Gastrocnemius medialis (tissue), 4 donors: ENCODE measurements around the gene RNASEL. TPM values are rescaled to one million over a fixed set of nuclear protein-coding genes. Genes with fewer than 3 reads are reported as not detected.
A peak's percentile ranks its signal among the peaks of the same experiment; 100 is the strongest.

ENCODE experiments used
- ATAC-seq, 2 donors: fragments of 150-250 bp; one replicate each; pipeline ENCODE4 v1.9.1; 2016
- DNase-seq, 2 donors: peaks; one replicate each; pipeline ENCODE4 v3.0.0-alpha.2; 2019
- H3K27ac ChIP-seq, 4 donors: fragments of 200-600 bp; sonication (generic); 1 replicate in 1 of 4; 2 replicates in 3 of 4; pipeline ENCODE4 v1.5.1; 2016 to 2018; ENCODE audit warnings: mild to moderate bottlenecking in 2 of 4, moderate library complexity in 1 of 4
- H3K27me3 ChIP-seq, 3 donors: fragments of 200-600 bp; sonication (generic) in 2 of 3; 1 replicate in 1 of 3; 2 replicates in 2 of 3; pipeline versions ENCODE4 v1.5.1 to v1.6.0; 2016 to 2019; ENCODE audit warnings: mild to moderate bottlenecking in 1 of 3, moderate library complexity in 1 of 3
- H3K36me3 ChIP-seq, 2 donors: fragments of 200-600 bp; sonication (generic) in 1 of 2; one replicate each; pipeline ENCODE4 v1.5.1; 2017 to 2018
- H3K4me1 ChIP-seq, 2 donors: fragments of 200-600 bp; sonication (generic) in 1 of 2; one replicate each; pipeline ENCODE4 v1.5.1; 2016 to 2017; ENCODE audit warnings: mild to moderate bottlenecking in 2 of 2
- H3K4me3 ChIP-seq, 4 donors: fragments of 200-600 bp; sonication (generic) in 3 of 4; 1 replicate in 1 of 4; 2 replicates in 3 of 4; pipeline ENCODE4 v1.5.1; 2016 to 2019; ENCODE audit warnings: mild to moderate bottlenecking in 2 of 4
- H3K9me3 ChIP-seq, 3 donors: fragments of 200-600 bp; sonication (generic) in 2 of 3; 1 replicate in 1 of 3; 2 replicates in 2 of 3; pipeline ENCODE4 v1.5.1; 2016 to 2019
- POLR2A ChIP-seq, 2 donors: fragments of 450-650 bp; IDR thresholded peaks; one replicate each; pipeline ENCODE4 v1.6.1; 2017; ENCODE audit warnings: antibody characterized with exemption in 2 of 2, mild to moderate bottlenecking in 2 of 2, moderate library complexity in 2 of 2
- in situ Hi-C, 4 donors: fragments of 200-750 bp; cut with MboI; loops; one replicate each; pipeline versions ENCODE4 v1.15.0 to v1.8.0; 2017; ENCODE audit warnings: low sequenced_read_pairs in 4 of 4
- intact Hi-C: fragments of 100-400 bp; cut with DNase I; formaldehyde crosslinking; loops from one replicate; pipeline ENCODE4 v1.15.1; 2023; ENCODE audit warnings: low total_unique reads
- total RNA-seq, 4 donors: library from RNA; depleted of rRNA; stranded (reverse); fragments of >200 nt; gene quantifications; one replicate each; pipeline versions ENCODE4 v1.1.0 to v1.2.3, GENCODE V29; 2016
- TF ChIP-seq, protein P1 (sequence below), 5 experiments: fragments of 450-650 bp in 3 of 5; fragments of 200-600 bp in 2 of 5; sonication (generic) in 2 of 5; IDR thresholded peaks in 4 of 5; conservative IDR thresholded peaks in 1 of 5; 1 replicate in 4 of 5; 2 replicates in 1 of 5; pipeline ENCODE4 v1.5.1; 2016 to 2019; ENCODE audit warnings: antibody characterized with exemption in 5 of 5, mild to moderate bottlenecking in 3 of 5, moderate library complexity in 3 of 5

The RNASEL gene
- total RNA-seq, 4 donors from 2014 or later = 0.51 to 4.4 (median 2.4) TPM

GRCh38 chr1:182625024-182625423 lies 36.0 kb upstream of the RNASEL start:
- peaks cover 4 to 6% of the 10 kb centered on the region in 2 donors for H3K4me1 ChIP-seq
- ATAC-seq = no peak
- no peaks in the 10 kb centered on the region for H3K27me3 ChIP-seq
- no peak overlapping the region for H3K4me3 ChIP-seq
- no peak overlapping the region for H3K27ac ChIP-seq
- intact Hi-C loops (no loop called here), in situ Hi-C loops (no loop called here)
- TF ChIP-seq POLR2A (IDR thresholded peaks at IDR 0.05) = no peak
- TF ChIP-seq, protein P1, sequence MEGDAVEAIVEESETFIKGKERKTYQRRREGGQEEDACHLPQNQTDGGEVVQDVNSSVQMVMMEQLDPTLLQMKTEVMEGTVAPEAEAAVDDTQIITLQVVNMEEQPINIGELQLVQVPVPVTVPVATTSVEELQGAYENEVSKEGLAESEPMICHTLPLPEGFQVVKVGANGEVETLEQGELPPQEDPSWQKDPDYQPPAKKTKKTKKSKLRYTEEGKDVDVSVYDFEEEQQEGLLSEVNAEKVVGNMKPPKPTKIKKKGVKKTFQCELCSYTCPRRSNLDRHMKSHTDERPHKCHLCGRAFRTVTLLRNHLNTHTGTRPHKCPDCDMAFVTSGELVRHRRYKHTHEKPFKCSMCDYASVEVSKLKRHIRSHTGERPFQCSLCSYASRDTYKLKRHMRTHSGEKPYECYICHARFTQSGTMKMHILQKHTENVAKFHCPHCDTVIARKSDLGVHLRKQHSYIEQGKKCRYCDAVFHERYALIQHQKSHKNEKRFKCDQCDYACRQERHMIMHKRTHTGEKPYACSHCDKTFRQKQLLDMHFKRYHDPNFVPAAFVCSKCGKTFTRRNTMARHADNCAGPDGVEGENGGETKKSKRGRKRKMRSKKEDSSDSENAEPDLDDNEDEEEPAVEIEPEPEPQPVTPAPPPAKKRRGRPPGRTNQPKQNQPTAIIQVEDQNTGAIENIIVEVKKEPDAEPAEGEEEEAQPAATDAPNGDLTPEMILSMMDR (IDR thresholded peaks at IDR 0.05 in 4 of 5, conservative IDR thresholded peaks at IDR 0.05 in 1 of 5) = no peak
- no peak for DNase-seq
- H3K9me3 ChIP-seq = no peaks in the 10 kb centered on the region
- no peaks in the 10 kb centered on the region for H3K36me3 ChIP-seq

DNA sequence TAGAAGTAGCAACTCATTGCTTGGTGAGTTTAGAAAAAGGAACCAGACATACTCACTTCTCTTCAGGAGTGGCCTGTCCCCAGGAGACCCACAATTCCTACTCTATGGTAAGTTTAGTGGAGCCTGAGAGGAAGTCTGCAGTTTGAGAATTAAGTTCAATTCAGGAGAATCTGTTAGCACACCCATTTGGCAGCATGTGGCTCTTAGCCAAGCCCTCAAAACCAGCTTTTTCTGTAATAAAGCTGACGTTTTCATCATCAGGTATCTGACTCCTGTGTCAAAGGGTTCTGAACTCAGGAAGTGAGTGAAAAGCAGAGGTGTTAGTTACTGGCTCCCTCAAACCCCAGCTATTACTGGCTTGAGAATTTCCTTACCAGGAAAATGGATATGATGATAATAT lies 35.5 kb upstream of the RNASEL start:
- Histone ChIP-seq H3K9me3 (no peaks in the 10 kb centered on the region), H3K4me3 (no peak overlapping the region), H3K36me3 (no peaks in the 10 kb centered on the region), H3K27ac (no peak overlapping the region), H3K27me3 (no peaks in the 10 kb centered on the region), H3K4me1 (peaks cover 4 to 6% of the 10 kb centered on the region in 2 donors)
- intact Hi-C loops = no loop called here
- in situ Hi-C loops = no loop called here
- ATAC-seq = no peak
- no peak for DNase-seq
- TF ChIP-seq, protein P1 (IDR thresholded peaks at IDR 0.05 in 4 of 5, conservative IDR thresholded peaks at IDR 0.05 in 1 of 5) = no peak
- TF ChIP-seq POLR2A (IDR thresholded peaks at IDR 0.05) = no peak

DNA sequence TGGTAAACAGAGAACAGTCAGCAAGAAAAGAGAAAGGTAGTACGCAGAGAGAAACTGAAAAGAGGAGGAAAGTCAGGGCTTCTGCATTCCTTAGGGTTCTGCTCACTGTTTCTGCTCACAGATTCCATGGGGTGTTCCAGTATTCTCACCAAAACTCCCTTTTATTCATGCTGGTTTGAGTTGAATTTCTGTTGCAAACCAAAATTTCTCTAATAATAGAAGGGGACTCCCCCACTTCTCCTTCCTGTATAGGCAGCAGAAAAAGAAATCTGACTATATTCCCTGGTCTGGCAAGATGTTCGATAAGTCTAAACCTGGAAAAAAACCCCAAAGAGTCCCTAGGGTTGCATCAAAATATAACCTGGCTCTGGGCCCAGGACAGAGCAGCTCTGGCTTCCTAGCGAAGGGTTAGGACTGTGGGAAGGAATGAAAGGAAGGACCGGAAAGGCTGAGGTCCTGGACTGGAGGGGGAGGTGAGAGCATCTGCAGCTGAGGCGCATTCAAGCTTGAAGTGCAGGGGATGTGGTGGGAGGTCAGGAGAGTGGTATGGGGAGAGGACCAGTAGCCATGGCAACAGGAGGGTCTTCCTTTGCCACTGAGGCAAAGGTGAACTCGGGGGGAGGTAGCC lies 34.0 kb upstream of the RNASEL start:
- TF ChIP-seq, protein P1 (IDR thresholded peaks at IDR 0.05 in 4 of 5, conservative IDR thresholded peaks at IDR 0.05 in 1 of 5) = no peak
- TF ChIP-seq POLR2A (IDR thresholded peaks at IDR 0.05) = no peak

DNA sequence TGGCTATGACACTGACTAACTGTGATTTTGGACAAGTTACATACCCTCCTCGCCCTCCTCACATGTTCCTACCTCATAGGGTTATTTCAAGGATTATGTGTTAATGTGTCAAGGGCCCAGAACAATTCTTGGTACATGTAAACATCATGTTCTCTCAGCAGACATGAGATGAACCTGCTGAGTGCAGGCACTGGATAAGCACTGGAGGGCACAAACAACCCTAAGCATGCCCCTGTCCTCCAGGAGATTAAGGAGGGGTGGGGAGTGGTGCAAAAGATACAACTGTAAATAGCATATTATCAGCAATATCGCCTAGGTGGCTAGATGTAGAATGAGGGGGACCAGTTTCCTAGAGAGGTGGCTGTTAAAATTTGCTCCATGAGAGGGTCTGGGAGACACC lies 32.9 kb upstream of the RNASEL start:
- peaks cover 4 to 6% of the 10 kb centered on the region in 2 donors for H3K4me1 ChIP-seq
- no peak overlapping the region for H3K4me3 ChIP-seq
- H3K9me3 ChIP-seq = no peaks in the 10 kb centered on the region
- H3K36me3 ChIP-seq = no peaks in the 10 kb centered on the region
- H3K27me3 ChIP-seq = no peaks in the 10 kb centered on the region
- no peak overlapping the region for H3K27ac ChIP-seq
- in situ Hi-C loops (no loop called here), intact Hi-C loops (no loop called here)
- DNase-seq (no peak), ATAC-seq (no peak)
- TF ChIP-seq POLR2A (IDR thresholded peaks at IDR 0.05) = no peak
- TF ChIP-seq, protein P1 (IDR thresholded peaks at IDR 0.05 in 4 of 5, conservative IDR thresholded peaks at IDR 0.05 in 1 of 5) = no peak

More for the DNA sequence above, 34.0 kb upstream of the RNASEL start:
- H3K27me3 ChIP-seq = no peaks in the 10 kb centered on the region
- H3K4me1 ChIP-seq = peaks cover 4 to 6% of the 10 kb centered on the region in 2 donors
- H3K36me3 ChIP-seq = no peaks in the 10 kb centered on the region
- in situ Hi-C loops (no loop called here), intact Hi-C loops (no loop called here)
- H3K27ac ChIP-seq = peak overlapping the region in 2 of 4 donors; percentile 19 to 22
- ATAC-seq (peak in 1 of 2 donors; percentile 23), DNase-seq (no peak)
- H3K4me3 ChIP-seq = no peak overlapping the region
- no peaks in the 10 kb centered on the region for H3K9me3 ChIP-seq
